ENCODE measurements around the gene LPP. TPM values are rescaled to one million over a fixed set of nuclear protein-coding genes. Genes with fewer than 3 reads are reported as not detected.

LPP gene
- total and polyA plus RNA-seq, 4 donors = 11.1 to 219 (median 66.5) TPM

DNA sequence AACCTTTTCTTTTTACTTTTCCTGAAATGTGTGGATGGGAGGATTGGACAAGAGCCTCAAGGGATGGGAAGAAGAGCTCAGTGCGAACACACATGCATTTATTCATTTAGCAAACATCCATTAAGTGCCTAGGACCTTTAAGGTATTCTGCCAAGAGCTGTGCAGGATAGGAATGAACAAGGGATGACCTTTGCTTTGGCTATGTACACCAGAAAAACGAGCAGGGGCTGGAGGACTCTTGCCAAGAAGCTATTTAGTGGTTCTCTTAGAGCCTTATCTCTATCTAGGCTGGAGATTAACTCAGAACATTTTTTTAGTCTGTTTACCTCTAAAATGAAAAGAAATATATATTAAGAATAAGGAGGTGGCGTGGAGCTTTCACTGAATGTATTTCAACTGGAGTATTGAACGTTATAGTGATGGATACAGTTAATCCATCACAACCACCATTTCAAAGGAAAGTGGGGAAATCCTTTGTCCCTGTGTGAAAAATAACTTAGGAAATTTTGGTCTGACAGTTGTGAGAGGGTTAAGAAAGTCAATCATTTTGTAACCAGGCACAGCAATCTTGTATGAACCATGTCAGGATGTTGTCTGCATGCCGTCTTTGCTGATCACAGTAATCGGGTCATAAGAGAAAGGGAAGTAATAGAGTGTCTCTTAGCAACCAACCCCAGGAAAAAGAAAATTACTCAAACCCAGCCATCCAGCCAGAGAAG, 279.0 kb downstream of the LPP start:
- peaks cover 0 to 3% (median 0%) of the 10 kb centered on the region in 4 donors for H3K36me3 ChIP-seq (ENCODE audit: control insufficient read depth in 4 of 4, insufficient read depth in 4 of 4, low read length in 4 of 4)
- H3K9ac ChIP-seq (ENCODE audit: insufficient read depth in 1 of 2, low read length in 2 of 2) = no peak overlapping the region
- peak overlapping the region; percentile 24 to 53 for H3K27ac ChIP-seq (ENCODE audit: low read depth in 1 of 2, low read length in 1 of 2)
- peaks cover 0 to 22% (median 6%) of the 10 kb centered on the region in 5 donors for H3K4me1 ChIP-seq (ENCODE audit: control insufficient read depth in 5 of 5, insufficient read depth in 5 of 5, low read length in 5 of 5)
- no peaks in the 10 kb centered on the region for H3K9me3 ChIP-seq (ENCODE audit: control insufficient read depth in 4 of 4, insufficient read depth in 3 of 4, low read length in 3 of 4)
- TF ChIP-seq, protein P1, sequence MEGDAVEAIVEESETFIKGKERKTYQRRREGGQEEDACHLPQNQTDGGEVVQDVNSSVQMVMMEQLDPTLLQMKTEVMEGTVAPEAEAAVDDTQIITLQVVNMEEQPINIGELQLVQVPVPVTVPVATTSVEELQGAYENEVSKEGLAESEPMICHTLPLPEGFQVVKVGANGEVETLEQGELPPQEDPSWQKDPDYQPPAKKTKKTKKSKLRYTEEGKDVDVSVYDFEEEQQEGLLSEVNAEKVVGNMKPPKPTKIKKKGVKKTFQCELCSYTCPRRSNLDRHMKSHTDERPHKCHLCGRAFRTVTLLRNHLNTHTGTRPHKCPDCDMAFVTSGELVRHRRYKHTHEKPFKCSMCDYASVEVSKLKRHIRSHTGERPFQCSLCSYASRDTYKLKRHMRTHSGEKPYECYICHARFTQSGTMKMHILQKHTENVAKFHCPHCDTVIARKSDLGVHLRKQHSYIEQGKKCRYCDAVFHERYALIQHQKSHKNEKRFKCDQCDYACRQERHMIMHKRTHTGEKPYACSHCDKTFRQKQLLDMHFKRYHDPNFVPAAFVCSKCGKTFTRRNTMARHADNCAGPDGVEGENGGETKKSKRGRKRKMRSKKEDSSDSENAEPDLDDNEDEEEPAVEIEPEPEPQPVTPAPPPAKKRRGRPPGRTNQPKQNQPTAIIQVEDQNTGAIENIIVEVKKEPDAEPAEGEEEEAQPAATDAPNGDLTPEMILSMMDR (IDR thresholded peaks at IDR 0.05; ENCODE audit: control extremely low read depth, extremely low read depth) = no peak
- H3K4me3 ChIP-seq = no peak overlapping the region
- peak; percentile 25 to 51 (median 45) for DNase-seq
- WGBS, 2 donors = 42 to 44% methylated on average over 6 of the region's 6 CpGs
- H3K27me3 ChIP-seq (ENCODE audit: control insufficient read depth in 3 of 3, insufficient read depth in 3 of 3, low read length in 2 of 3) = no peaks in the 10 kb centered on the region
- ATAC-seq (ENCODE audit: insufficient read depth, low FRiP score) = no peak

DNA sequence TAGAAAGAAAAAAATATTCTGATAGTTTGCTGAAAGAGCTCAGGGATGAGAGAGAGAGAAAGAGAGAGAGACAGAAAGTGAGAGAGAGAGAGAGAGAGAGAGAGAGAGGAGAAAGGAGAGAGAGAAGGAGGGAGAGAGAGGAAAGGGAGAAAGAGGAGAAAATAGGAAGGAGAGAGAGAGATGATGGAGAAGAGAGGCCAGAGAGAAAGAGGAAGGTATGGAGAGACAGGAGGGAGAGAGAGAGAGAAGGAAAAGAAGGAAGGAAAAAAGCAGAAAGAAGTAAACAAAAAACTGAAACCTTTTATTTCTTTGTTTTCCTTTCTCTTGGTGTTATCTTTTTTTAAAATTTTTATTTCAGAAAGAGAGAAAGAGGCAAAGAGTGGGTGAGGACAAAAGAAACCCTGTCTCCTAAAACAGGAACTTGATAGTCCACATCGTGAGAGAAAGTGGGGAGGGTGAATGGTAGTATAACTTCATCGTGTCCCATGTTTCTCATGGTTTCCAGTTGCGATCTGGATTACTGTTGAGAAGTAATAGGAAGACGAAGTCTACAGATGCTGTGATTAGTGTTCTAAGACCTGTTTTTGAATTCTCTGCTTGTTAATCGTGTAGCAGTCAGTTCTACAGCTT, 279.7 kb downstream of the LPP start:
- DNase-seq (no peak), ATAC-seq (ENCODE audit: insufficient read depth, low FRiP score) (no peak)
- H3K9me3 ChIP-seq (ENCODE audit: control insufficient read depth in 4 of 4, insufficient read depth in 3 of 4, low read length in 3 of 4) = no peaks in the 10 kb centered on the region
- H3K4me3 ChIP-seq = no peak overlapping the region
- WGBS, 2 donors = 64 to 79% methylated on average over 5 of the region's 5 CpGs
- peaks cover 0 to 3% (median 0%) of the 10 kb centered on the region in 4 donors for H3K36me3 ChIP-seq (ENCODE audit: control insufficient read depth in 4 of 4, insufficient read depth in 4 of 4, low read length in 4 of 4)
- no peak overlapping the region for H3K9ac ChIP-seq (ENCODE audit: insufficient read depth in 1 of 2, low read length in 2 of 2)
- no peaks in the 10 kb centered on the region for H3K27me3 ChIP-seq (ENCODE audit: control insufficient read depth in 3 of 3, insufficient read depth in 3 of 3, low read length in 2 of 3)
- TF ChIP-seq, protein P1 (IDR thresholded peaks at IDR 0.05; ENCODE audit: control extremely low read depth, extremely low read depth) = no peak
- no peak overlapping the region for H3K27ac ChIP-seq (ENCODE audit: low read depth in 1 of 2, low read length in 1 of 2)
- peaks cover 0 to 28% (median 6%) of the 10 kb centered on the region in 5 donors for H3K4me1 ChIP-seq (ENCODE audit: control insufficient read depth in 5 of 5, insufficient read depth in 5 of 5, low read length in 5 of 5)

DNA sequence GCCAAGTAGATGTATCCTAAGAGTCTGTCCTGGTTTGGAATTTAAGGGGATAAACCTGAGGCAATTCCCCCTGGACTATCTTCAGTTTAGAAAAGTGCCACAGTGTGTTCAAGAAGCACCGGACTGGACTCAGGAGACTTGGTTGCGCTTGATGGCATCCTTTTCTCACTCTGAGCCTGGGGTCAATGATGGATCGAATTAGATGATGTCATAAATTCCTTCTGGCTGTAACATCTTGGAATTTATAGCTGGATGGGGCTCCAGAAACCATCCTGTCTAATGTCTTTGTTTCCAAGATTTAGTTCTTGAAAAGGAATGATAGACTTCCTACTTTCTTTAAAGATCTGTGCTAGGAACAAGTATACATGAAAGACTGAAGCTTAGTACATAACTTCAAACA, 280.6 kb downstream of the LPP start:
- DNase-seq (no peak), ATAC-seq (ENCODE audit: insufficient read depth, low FRiP score) (no peak)
- Histone ChIP-seq H3K4me3 (no peak overlapping the region), H3K36me3 (ENCODE audit: control insufficient read depth in 4 of 4, insufficient read depth in 4 of 4, low read length in 4 of 4) (peaks cover 0 to 3% (median 0%) of the 10 kb centered on the region in 4 donors), H3K4me1 (ENCODE audit: control insufficient read depth in 5 of 5, insufficient read depth in 5 of 5, low read length in 5 of 5) (peaks cover 0 to 33% (median 6%) of the 10 kb centered on the region in 5 donors), H3K27me3 (ENCODE audit: control insufficient read depth in 3 of 3, insufficient read depth in 3 of 3, low read length in 2 of 3) (no peaks in the 10 kb centered on the region), H3K9me3 (ENCODE audit: control insufficient read depth in 4 of 4, insufficient read depth in 3 of 4, low read length in 3 of 4) (no peaks in the 10 kb centered on the region), H3K27ac (ENCODE audit: low read depth in 1 of 2, low read length in 1 of 2) (no peak overlapping the region), H3K9ac (ENCODE audit: insufficient read depth in 1 of 2, low read length in 2 of 2) (no peak overlapping the region)
- 96 to 97% methylated on average over 3 of the region's 3 CpGs for WGBS, 2 donors
- TF ChIP-seq, protein P1 (IDR thresholded peaks at IDR 0.05; ENCODE audit: control extremely low read depth, extremely low read depth) = no peak
